ENCODE data around the gene TTC22. TPM values are rescaled to one million over a fixed set of nuclear protein-coding genes. Genes with fewer than 3 reads are reported as not detected.

Gene TTC22
- total and polyA plus RNA-seq, 12 donors, result 0.06 to 1.0 (median 0.15) TPM; not detected in 5

DNA sequence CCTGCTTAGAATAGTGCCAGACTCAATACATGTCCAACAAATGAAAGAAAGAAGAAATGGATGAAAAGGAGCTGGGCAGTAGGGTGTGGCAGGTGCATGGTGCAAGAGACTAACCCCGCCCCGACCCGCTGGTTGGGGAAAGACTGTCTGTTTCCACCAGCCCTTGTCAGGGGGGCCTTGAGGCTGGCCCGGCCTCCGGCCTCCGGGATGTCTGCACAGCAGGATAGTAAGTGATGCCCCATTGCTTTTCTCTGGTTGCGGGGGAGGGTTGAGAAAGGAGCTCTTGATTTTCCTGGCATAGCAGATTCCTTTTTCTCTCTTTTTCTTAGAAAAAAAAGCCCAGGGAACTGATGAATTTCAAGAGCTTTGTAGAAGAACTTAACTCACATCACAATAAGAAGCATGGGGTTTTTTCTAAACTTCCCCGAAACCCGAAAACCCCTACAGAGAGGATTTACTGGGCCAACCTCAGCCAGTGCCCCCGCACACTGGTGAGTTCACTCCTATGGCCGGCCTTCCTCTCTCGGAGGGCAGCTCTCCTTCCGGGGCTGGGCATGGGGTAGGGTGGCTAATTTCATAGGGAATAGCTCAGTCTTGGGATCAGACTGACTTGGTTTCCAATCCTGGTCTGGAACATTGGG lies 12.5 kb upstream of the TTC22 start:
- Histone ChIP-seq H3K27ac (no peak overlapping the region), H3K27me3 (no peaks in the 10 kb centered on the region), H3K4me3 (no peak overlapping the region), H3K4me1 (no peaks in the 10 kb centered on the region), H3K36me3 (no peaks in the 10 kb centered on the region), H3K9me3 (no peaks in the 10 kb centered on the region)
- ATAC-seq (no peak), DNase-seq (no peak)
- TF ChIP-seq, protein P1, sequence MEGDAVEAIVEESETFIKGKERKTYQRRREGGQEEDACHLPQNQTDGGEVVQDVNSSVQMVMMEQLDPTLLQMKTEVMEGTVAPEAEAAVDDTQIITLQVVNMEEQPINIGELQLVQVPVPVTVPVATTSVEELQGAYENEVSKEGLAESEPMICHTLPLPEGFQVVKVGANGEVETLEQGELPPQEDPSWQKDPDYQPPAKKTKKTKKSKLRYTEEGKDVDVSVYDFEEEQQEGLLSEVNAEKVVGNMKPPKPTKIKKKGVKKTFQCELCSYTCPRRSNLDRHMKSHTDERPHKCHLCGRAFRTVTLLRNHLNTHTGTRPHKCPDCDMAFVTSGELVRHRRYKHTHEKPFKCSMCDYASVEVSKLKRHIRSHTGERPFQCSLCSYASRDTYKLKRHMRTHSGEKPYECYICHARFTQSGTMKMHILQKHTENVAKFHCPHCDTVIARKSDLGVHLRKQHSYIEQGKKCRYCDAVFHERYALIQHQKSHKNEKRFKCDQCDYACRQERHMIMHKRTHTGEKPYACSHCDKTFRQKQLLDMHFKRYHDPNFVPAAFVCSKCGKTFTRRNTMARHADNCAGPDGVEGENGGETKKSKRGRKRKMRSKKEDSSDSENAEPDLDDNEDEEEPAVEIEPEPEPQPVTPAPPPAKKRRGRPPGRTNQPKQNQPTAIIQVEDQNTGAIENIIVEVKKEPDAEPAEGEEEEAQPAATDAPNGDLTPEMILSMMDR (IDR thresholded peaks at IDR 0.05), result no peak
- intact Hi-C loops (cut with DNase I), result loop anchor here in 7 of 10 donors (5.0 to 10.0 kb wide), 8 partner anchors 59 to 1336 kb away; no protein-coding TSS in a partner anchor
- 59 to 67% methylated on average over 13 of the region's 13 CpGs for WGBS, 2 donors

DNA sequence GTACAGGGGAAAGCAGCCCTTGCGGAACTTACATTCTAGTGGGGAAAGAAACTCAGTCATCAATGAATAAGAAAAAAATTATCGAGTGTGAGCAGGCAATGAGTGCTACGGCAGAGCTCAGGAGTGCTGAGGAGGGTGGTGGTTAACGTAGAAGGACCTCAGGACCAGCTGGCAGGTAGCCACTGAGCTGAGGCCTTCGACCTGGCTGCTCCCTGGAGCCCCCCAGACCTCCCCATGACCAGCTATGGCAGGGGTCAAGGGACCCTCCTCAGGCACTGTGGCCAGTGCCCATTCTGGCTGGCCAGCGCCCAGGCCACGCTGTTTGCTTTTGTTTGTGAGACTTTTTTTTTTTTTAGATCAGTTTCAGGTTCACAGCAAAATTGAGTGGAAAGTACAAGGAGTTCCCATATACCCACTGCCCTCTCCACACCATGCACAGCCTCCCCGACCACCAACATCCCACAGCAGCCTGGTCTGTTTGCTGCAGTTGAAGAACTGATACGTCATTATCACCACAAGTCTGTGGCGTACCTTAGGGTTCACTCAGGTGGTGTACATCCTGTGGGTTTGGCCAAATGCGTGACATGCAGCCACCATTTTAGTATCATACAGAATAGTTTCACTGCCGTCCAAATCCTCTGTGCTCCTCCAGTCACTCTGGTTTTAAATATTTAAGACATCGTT lies 11.8 kb upstream of the TTC22 start:
- no peaks in the 10 kb centered on the region for H3K4me1 ChIP-seq
- H3K4me3 ChIP-seq, result no peak overlapping the region
- no peaks in the 10 kb centered on the region for H3K9me3 ChIP-seq
- H3K36me3 ChIP-seq, result no peaks in the 10 kb centered on the region
- no peak overlapping the region for H3K27ac ChIP-seq
- TF ChIP-seq, protein P1 (IDR thresholded peaks at IDR 0.05), result no peak
- 79 to 80% methylated on average over 13 of the region's 13 CpGs for WGBS, 2 donors
- intact Hi-C loops (cut with DNase I), result loop anchor here in 7 of 10 donors (5.0 to 10.0 kb wide), 8 partner anchors 58 to 1336 kb away; no protein-coding TSS in a partner anchor
- ATAC-seq (no peak), DNase-seq (no peak)
- no peaks in the 10 kb centered on the region for H3K27me3 ChIP-seq

DNA sequence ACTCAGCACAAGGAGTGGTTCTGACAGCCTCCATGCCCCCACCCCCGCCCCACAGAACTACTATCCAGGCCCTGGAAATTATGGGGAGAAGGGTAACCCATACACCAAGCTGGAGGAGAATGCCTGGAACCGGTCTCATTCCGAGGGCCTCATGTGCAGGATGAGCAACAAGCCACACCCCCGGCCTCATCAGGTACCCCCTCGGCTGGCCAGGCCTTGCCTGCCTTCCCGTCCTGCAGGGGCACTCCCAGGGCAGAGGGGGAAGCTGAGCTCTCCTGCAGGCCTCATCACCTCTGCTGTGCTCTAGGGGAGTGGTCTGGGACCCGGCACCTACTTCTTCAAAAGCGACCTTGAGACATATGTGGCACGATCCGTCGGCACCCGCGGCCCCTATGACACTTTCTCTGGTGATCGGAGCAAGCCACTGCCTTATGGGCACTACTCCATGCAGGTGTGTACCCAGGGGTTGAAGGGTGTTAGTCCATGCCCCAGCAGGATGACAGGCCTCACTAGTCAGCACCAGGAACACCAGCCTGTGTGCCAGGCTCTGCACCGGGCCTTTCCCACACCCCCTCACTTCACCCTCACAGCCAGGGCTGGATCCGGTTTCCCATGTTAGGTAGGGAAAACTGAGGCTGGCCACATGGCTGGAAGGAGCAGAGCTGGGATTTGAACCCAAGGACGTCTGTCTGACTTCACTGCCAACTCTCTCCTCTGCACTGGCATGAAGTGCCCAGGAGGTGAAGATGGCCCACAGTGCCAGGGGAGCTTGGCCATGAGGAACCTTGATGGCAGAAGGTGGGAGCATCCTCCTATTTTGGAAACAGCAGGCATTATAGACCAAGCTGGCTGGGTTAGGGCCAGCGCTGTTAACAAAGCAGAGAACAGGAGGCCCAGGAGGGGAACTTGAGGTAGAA lies 10.9 kb upstream of the TTC22 start:
- Histone ChIP-seq H3K27me3 (no peaks in the 10 kb centered on the region), H3K36me3 (no peaks in the 10 kb centered on the region), H3K9me3 (no peaks in the 10 kb centered on the region), H3K4me1 (peaks cover 0 to 3% (median 0%) of the 10 kb centered on the region in 9 donors), H3K4me3 (no peak overlapping the region), H3K27ac (no peak overlapping the region)
- ATAC-seq, result no peak
- DNase-seq, result no peak
- TF ChIP-seq, protein P1 (IDR thresholded peaks at IDR 0.05), result no peak
- 81 to 86% methylated on average over 18 of the region's 18 CpGs for WGBS, 2 donors
- intact Hi-C loops (cut with DNase I), result loop anchor here in 7 of 10 donors (5.0 to 10.0 kb wide), 8 partner anchors 57 to 1335 kb away; no protein-coding TSS in a partner anchor

DNA sequence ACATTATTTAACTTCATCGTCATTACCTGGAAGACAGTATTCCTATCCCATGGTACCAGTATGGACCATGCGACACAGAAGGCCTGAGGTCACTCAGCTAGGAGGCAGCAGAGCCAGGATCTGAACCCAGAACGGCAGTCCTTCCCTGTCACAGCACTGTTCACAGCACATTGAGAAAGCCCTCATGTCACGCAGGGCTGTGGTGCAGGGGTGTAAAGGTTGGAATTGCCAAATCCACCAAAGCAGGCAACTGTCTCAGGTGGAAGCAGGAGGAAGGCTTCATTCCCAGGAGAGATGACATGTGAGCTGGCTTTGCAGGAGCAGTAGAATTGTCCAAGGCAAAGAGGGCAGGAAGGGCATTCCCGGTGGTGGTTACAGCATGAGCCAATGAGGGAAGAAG lies 9.9 kb upstream of the TTC22 start:
- intact Hi-C loops (cut with DNase I), result loop anchor here in 7 of 10 donors (5.0 to 10.0 kb wide), 8 partner anchors 56 to 1334 kb away; no protein-coding TSS in a partner anchor
- DNase-seq, result no peak
- no peak for ATAC-seq
- no peaks in the 10 kb centered on the region for H3K9me3 ChIP-seq
- H3K4me1 ChIP-seq, result peaks cover 0 to 4% (median 0%) of the 10 kb centered on the region in 9 donors
- H3K27ac ChIP-seq, result no peak overlapping the region
- H3K36me3 ChIP-seq, result no peaks in the 10 kb centered on the region
- TF ChIP-seq, protein P1 (IDR thresholded peaks at IDR 0.05), result no peak
- H3K4me3 ChIP-seq, result no peak overlapping the region
- H3K27me3 ChIP-seq, result peaks cover 0 to 2% (median 0%) of the 10 kb centered on the region in 7 donors
- WGBS, 2 donors, result 83 to 84% methylated on average over 5 of the region's 5 CpGs
